HG03095 (cell line): ENCODE data around the gene MPZL1.

Experiments
- ATAC-seq: cut with Tn5 transposase; IDR thresholded peaks from one replicate; pipeline ENCODE4 v1.9.1; 2021; ENCODE audit warnings: moderate library complexity; ENCODE audit not compliant: unreplicated experiment

Gene MPZL1

GRCh38 chr1:167695147-167695546 is 26.6 kb upstream of the MPZL1 start:
- no peak for ATAC-seq

GRCh38 chr1:167695756-167696561 is 25.8 kb upstream of the MPZL1 start:
- ATAC-seq = no peak

GRCh38 chr1:167697667-167698141 is 24.1 kb upstream of the MPZL1 start:
- no peak for ATAC-seq

- no peak for ATAC-seq
These were observed 23.5 kb upstream of the MPZL1 start for GRCh38 chr1:167698313-167698712.

GRCh38 chr1:167701510-167701909 is 20.3 kb upstream of the MPZL1 start:
- ATAC-seq = no peak

GRCh38 chr1:167703557-167703956 is 18.2 kb upstream of the MPZL1 start:
- no peak for ATAC-seq

- ATAC-seq = no peak
These were observed 17.1 kb upstream of the MPZL1 start for GRCh38 chr1:167704715-167705114.

GRCh38 chr1:167705250-167705649 is 16.5 kb upstream of the MPZL1 start:
- ATAC-seq = no peak

GRCh38 chr1:167706363-167706762 is 15.4 kb upstream of the MPZL1 start:
- ATAC-seq = no peak

- peak; percentile 41 for ATAC-seq
These were observed 14.6 kb upstream of the MPZL1 start for GRCh38 chr1:167706931-167707877.

GRCh38 chr1:167707942-167708341 is 13.8 kb upstream of the MPZL1 start:
- ATAC-seq = no peak

- peak; percentile 38 for ATAC-seq
These were observed 12.8 kb upstream of the MPZL1 start for GRCh38 chr1:167708940-167709389.

GRCh38 chr1:167710836-167711235 is 10.9 kb upstream of the MPZL1 start:
- ATAC-seq = no peak

- no peak for ATAC-seq
These were observed 10.0 kb upstream of the MPZL1 start for GRCh38 chr1:167711797-167712196.

GRCh38 chr1:167713330-167714081 is 8.3 kb upstream of the MPZL1 start:
- no peak for ATAC-seq

GRCh38 chr1:167714098-167714438 is 7.7 kb upstream of the MPZL1 start:
- ATAC-seq = no peak

GRCh38 chr1:167714439-167715156 is 7.2 kb upstream of the MPZL1 start:
- ATAC-seq = peak; percentile 47

GRCh38 chr1:167715157-167715999 is 6.4 kb upstream of the MPZL1 start:
- ATAC-seq = peak; percentile 35

- no peak for ATAC-seq
These were observed 5.8 kb upstream of the MPZL1 start for GRCh38 chr1:167716000-167716271.

- no peak for ATAC-seq
These were observed 4.4 kb upstream of the MPZL1 start for GRCh38 chr1:167717351-167717750.
